NCI-H1092 (cell line): ENCODE data around the gene ALDH3A1.

Experiments
- DNase-seq: peaks from one replicate; lab custom pipeline; 2025; lab: John Stamatoyannopoulos, UW

ALDH3A1 gene

GRCh38 chr17:19719355-19720209, 28.5 kb downstream of the ALDH3A1 start:
- DNase-seq = no peak

GRCh38 chr17:19718613-19719354, 29.3 kb downstream of the ALDH3A1 start:
- DNase-seq = no peak

- no peak for DNase-seq
Observed at GRCh38 chr17:19718041-19718612, 30.0 kb downstream of the ALDH3A1 start.

- no peak for DNase-seq
Observed at GRCh38 chr17:19717411-19717908, 30.6 kb downstream of the ALDH3A1 start.

- DNase-seq = no peak
Observed at GRCh38 chr17:19717031-19717360, 31.1 kb downstream of the ALDH3A1 start.

- DNase-seq = no peak
Observed at GRCh38 chr17:19716108-19717030, 31.7 kb downstream of the ALDH3A1 start, which contains the start of gene SLC47A2. Gene SLC47A2 (minus strand): TSS chr17:19716584. CDS start chr17:19716555, 29 bp downstream.

- no peak for DNase-seq
Observed at GRCh38 chr17:19714542-19715411, 33.3 kb downstream of the ALDH3A1 start.

GRCh38 chr17:19713901-19714361, 34.2 kb downstream of the ALDH3A1 start:
- DNase-seq = no peak

- no peak for DNase-seq
Observed at GRCh38 chr17:19713462-19713861, 34.6 kb downstream of the ALDH3A1 start.

GRCh38 chr17:19712436-19713004, 35.6 kb downstream of the ALDH3A1 start:
- DNase-seq = no peak

- no peak for DNase-seq
Observed at GRCh38 chr17:19709841-19710240, 38.3 kb downstream of the ALDH3A1 start.

- DNase-seq = no peak
Observed at GRCh38 chr17:19708431-19709175, 39.5 kb downstream of the ALDH3A1 start.

GRCh38 chr17:19707728-19708221, 40.3 kb downstream of the ALDH3A1 start:
- DNase-seq = no peak

- no peak for DNase-seq
Observed at GRCh38 chr17:19706791-19707727, 41.0 kb downstream of the ALDH3A1 start.

GRCh38 chr17:19705771-19706770, 42.0 kb downstream of the ALDH3A1 start:
- DNase-seq = no peak

- no peak for DNase-seq
Observed at GRCh38 chr17:19705201-19705600, 42.9 kb downstream of the ALDH3A1 start.
